Measurements from ENCODE around the gene PIM2.
A peak's percentile ranks its signal among the peaks of the same experiment; 100 is the strongest.

Gene PIM2

DNA sequence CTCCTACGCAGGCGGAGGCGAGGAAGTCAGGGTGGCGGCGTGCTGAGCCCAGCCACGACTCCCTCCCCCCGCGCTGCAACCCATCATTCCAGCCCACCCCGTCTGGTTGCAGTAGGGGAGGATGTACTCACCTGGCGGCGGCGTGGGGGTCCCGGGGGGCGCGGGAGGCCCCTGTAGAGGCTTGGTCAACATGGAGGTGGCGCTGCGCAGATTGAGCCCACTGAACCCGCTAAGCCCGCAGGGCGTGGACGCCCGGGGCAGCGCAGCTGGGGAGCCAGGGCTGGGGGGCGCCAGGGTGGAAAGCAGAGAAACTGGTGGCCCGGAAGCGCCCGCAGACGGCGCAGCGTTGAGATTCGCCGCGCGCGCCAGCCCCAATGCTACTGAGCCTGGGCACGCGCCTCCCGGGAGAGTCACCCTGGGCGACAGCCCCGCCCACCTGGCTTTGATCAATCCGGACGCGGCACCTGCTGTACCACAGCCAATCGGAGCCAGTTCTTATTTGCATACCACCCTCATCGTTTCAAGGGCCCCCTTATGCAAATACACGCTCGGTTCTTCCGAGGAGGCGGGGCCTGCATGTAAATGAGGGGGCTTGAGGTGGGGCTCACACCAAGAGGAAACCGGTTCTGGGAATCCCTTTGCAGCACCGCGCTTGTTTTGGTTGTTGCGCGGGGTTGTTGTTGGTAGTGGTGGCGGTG lies at the start of gene PIM2:
PIM2 (minus strand) TSS at position 382 of the 698 bp plus-strand sequence; CDS start at position 192, 190 bp downstream.
- H3K27ac ChIP-seq: peak within 1 kb of the TSS; percentile 52

DNA sequence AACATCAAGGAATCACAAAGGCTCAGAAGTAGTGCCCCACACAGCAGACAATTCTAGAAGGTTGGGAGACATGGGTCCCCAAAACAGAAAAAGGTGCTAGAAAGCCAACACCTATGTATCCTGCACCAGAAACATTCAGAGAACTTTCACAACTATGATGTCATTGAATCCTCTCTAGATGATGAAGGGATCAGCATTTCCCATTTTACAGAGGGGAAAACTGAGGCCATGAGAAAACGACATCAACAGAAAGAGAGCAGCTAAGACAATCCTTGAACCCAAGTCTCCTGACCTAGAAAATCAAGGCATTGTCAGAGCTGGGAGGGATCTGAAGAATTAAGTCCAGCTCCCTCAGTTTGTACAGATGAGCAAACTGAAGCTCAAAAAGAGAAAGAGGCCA lies 49.6 kb upstream of the PIM2 start:
- TF ChIP-seq, protein P1, sequence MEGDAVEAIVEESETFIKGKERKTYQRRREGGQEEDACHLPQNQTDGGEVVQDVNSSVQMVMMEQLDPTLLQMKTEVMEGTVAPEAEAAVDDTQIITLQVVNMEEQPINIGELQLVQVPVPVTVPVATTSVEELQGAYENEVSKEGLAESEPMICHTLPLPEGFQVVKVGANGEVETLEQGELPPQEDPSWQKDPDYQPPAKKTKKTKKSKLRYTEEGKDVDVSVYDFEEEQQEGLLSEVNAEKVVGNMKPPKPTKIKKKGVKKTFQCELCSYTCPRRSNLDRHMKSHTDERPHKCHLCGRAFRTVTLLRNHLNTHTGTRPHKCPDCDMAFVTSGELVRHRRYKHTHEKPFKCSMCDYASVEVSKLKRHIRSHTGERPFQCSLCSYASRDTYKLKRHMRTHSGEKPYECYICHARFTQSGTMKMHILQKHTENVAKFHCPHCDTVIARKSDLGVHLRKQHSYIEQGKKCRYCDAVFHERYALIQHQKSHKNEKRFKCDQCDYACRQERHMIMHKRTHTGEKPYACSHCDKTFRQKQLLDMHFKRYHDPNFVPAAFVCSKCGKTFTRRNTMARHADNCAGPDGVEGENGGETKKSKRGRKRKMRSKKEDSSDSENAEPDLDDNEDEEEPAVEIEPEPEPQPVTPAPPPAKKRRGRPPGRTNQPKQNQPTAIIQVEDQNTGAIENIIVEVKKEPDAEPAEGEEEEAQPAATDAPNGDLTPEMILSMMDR (conservative IDR thresholded peaks at IDR 0.05): no peak
- H3K27ac ChIP-seq: no peak overlapping the region

More for the DNA sequence above, at the start of gene PIM2:
- TF ChIP-seq, protein P1 (conservative IDR thresholded peaks at IDR 0.05): no peak

DNA sequence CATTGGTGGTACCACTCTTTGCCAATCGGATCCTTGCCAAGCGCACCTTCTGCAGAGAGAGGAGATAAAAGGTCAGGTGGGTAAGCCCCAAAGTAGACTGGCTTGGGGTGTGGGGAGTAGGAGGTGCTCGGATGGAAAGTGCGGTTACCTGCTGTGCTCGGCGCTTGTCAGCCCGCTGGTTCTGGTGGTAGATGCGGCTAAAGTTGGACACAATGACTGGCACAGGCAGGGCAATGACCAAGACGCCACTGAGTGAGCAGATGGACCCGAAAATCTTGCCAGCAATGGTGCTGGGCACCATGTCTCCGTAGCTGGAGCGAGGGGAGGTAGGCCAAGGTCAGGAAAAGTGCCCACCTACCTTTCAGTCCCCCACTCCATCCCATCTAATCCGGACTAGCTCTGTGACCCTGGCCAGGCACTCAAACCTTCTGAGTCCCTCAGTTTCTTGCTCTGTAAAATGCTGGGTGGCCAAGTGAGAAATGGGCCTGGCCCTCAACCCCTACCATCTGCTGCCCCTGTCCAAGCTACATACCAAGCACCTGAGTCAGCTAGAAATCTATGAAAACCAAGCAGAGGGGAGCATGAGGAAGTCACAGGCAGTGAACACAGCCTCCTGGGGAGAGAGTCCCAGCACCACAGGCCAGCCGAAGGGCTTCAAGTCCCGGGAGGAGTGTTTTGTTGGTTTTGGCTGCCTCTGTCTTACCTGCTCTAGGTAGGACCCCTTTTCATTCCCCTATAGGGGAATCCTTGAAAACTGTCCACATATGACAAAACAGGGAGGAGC lies 48.2 kb upstream of the PIM2 start:
- no peak overlapping the region for H3K27ac ChIP-seq
- TF ChIP-seq, protein P1 (conservative IDR thresholded peaks at IDR 0.05): no peak

DNA sequence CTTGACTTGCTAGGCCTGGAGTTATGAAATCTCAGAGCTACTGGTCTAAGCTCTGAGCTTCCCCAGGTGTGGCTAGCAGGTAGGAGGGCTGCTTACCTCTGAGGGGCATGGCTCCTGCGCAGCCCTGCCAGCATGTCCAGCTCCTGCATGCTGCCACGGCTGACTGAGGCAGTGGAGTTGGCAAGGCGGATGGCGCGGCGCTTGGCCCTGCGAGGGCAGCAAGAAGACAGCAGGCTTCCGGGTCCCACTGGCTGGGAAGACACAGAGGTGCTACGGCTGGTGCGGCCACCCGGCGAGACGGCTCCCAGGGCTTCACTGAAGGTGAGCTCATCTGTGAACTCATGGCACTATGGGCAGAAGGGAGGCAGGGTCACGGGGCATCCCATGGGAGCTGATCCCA lies 47.1 kb upstream of the PIM2 start:
- no peak overlapping the region for H3K27ac ChIP-seq
- TF ChIP-seq, protein P1 (conservative IDR thresholded peaks at IDR 0.05): no peak

DNA sequence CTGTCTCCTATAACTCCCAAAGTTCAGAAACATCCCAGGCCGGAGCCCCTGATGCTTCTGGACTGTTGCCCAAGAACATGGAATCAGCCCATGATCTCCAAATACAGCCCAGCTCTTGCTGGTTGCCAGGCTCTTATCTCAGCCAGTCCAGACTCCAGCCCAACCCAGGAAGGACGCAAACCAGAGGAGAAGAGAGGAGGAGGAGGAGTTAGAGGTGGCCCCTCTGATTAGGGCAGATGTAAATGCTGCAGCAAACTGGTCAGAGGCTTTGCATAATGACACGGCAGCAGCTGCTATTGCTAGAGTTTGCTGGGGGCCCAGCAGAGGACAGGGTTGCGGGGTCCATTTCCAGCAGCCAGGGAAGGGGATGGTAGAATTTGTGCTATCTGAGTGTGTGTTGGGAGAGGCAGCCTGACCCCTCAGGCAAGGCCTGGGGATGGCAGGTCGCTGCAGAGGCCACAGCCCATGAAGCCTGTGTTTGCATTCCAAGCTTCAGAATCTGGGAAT lies 42.8 kb upstream of the PIM2 start:
- TF ChIP-seq, protein P1 (conservative IDR thresholded peaks at IDR 0.05): no peak
- no peak overlapping the region for H3K27ac ChIP-seq

DNA sequence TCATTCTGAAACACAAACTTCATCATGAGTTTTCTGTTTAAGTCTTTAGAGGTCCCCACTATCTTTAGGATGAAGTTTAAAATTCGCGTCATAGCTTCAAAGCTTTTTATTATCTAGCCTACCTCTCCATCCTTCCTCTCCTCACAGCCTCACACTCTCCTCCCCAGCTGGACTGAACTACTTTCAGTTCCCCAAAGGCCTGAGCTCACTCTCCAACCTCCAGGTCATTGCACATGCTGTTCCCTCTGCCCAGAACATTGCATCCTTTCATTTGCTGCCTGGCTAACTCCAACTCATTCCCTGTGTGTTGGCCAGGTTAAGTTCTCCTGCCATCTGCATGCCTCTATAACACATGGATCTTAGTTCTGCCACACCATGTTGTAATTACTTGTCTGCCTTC lies 41.5 kb upstream of the PIM2 start:
- TF ChIP-seq, protein P1 (conservative IDR thresholded peaks at IDR 0.05): no peak
- H3K27ac ChIP-seq: no peak overlapping the region

DNA sequence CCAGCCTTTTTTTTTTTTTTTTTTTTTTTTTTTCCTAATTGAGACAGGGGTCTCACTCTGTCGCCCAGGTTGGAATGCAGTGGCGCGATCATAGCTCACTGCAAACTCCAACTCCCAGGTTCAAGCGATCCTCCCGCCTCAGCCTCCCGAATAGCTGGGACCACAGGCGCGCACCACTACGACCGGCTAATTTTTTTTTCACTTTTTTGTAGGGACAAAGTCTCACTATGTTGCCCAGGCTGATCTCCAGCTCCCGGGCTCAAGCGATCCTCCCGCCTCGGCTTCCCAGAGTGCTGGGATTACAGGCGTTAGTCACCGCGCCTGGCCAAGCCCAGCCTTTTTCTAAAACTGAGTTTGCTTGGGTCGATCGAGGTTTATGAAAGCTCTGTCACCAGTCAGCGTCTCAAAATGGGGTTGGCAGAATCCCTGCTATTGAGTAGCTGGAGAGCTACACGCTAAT lies 39.8 kb upstream of the PIM2 start:
- H3K27ac ChIP-seq: peak overlapping the region; percentile 83
- TF ChIP-seq, protein P1 (conservative IDR thresholded peaks at IDR 0.05): no peak
